Gastrocnemius medialis (tissue), 4 donors: Measurements from ENCODE around the gene IFRD2. TPM values are rescaled to one million over a fixed set of nuclear protein-coding genes. Genes with fewer than 3 reads are reported as not detected.

Experiments used
- ATAC-seq, 2 donors: fragments of 150-250 bp; one replicate each; pipeline ENCODE4 v1.9.1; 2016
- DNase-seq, 2 donors: peaks; one replicate each; pipeline ENCODE4 v3.0.0-alpha.2; 2019
- H3K27ac ChIP-seq, 4 donors: fragments of 200-600 bp; sonication (generic); 1 replicate in 1 of 4; 2 replicates in 3 of 4; pipeline ENCODE4 v1.5.1; 2016 to 2018; ENCODE audit warnings: mild to moderate bottlenecking in 2 of 4, moderate library complexity in 1 of 4
- H3K27me3 ChIP-seq, 3 donors: fragments of 200-600 bp; sonication (generic) in 2 of 3; 1 replicate in 1 of 3; 2 replicates in 2 of 3; pipeline versions ENCODE4 v1.5.1 to v1.6.0; 2016 to 2019; ENCODE audit warnings: mild to moderate bottlenecking in 1 of 3, moderate library complexity in 1 of 3
- H3K36me3 ChIP-seq, 2 donors: fragments of 200-600 bp; sonication (generic) in 1 of 2; one replicate each; pipeline ENCODE4 v1.5.1; 2017 to 2018
- H3K4me1 ChIP-seq, 2 donors: fragments of 200-600 bp; sonication (generic) in 1 of 2; one replicate each; pipeline ENCODE4 v1.5.1; 2016 to 2017; ENCODE audit warnings: mild to moderate bottlenecking in 2 of 2
- H3K4me3 ChIP-seq, 4 donors: fragments of 200-600 bp; sonication (generic) in 3 of 4; 1 replicate in 1 of 4; 2 replicates in 3 of 4; pipeline ENCODE4 v1.5.1; 2016 to 2019; ENCODE audit warnings: mild to moderate bottlenecking in 2 of 4
- H3K9me3 ChIP-seq, 3 donors: fragments of 200-600 bp; sonication (generic) in 2 of 3; 1 replicate in 1 of 3; 2 replicates in 2 of 3; pipeline ENCODE4 v1.5.1; 2016 to 2019
- CTCF ChIP-seq, 5 experiments: fragments of 450-650 bp in 3 of 5; fragments of 200-600 bp in 2 of 5; sonication (generic) in 2 of 5; IDR thresholded peaks in 4 of 5; conservative IDR thresholded peaks in 1 of 5; 1 replicate in 4 of 5; 2 replicates in 1 of 5; pipeline ENCODE4 v1.5.1; 2016 to 2019; ENCODE audit warnings: antibody characterized with exemption in 5 of 5, mild to moderate bottlenecking in 3 of 5, moderate library complexity in 3 of 5
- POLR2A ChIP-seq, 2 donors: fragments of 450-650 bp; IDR thresholded peaks; one replicate each; pipeline ENCODE4 v1.6.1; 2017; ENCODE audit warnings: antibody characterized with exemption in 2 of 2, mild to moderate bottlenecking in 2 of 2, moderate library complexity in 2 of 2
- in situ Hi-C, 4 donors: fragments of 200-750 bp; cut with MboI; loops; one replicate each; pipeline versions ENCODE4 v1.15.0 to v1.8.0; 2017; ENCODE audit warnings: low sequenced_read_pairs in 4 of 4
- intact Hi-C: fragments of 100-400 bp; cut with DNase I; formaldehyde crosslinking; loops from one replicate; pipeline ENCODE4 v1.15.1; 2023; ENCODE audit warnings: low total_unique reads
- total RNA-seq, 4 donors: library from RNA; depleted of rRNA; stranded (reverse); fragments of >200 nt; gene quantifications; one replicate each; pipeline versions ENCODE4 v1.1.0 to v1.2.3, GENCODE V29; 2016

IFRD2 gene
- total RNA-seq, 4 donors from 2014 or later = 111 to 145 (median 127) TPM

GRCh38 chr3:50265571-50265970 is 26.7 kb downstream of the IFRD2 start:
- in situ Hi-C loops = no loop called here

GRCh38 chr3:50264964-50265485 is 27.2 kb downstream of the IFRD2 start:
- Histone ChIP-seq H3K4me1 (peaks cover 39 to 73% of the 10 kb centered on the region in 2 donors), H3K9me3 (no peaks in the 10 kb centered on the region), H3K4me3 (no peak overlapping the region), H3K36me3 (no peaks in the 10 kb centered on the region), H3K27ac (peak overlapping the region; percentile 71 to 90 (median 82)), H3K27me3 (no peaks in the 10 kb centered on the region)
- intact Hi-C loops (no loop called here), in situ Hi-C loops (no loop called here)
- ATAC-seq (no peak), DNase-seq (no peak)
- TF ChIP-seq CTCF (IDR thresholded peaks at IDR 0.05 in 4 of 5, conservative IDR thresholded peaks at IDR 0.05 in 1 of 5) = no peak
- TF ChIP-seq POLR2A (IDR thresholded peaks at IDR 0.05) = no peak

More at GRCh38 chr3:50265571-50265970, 26.7 kb downstream of the IFRD2 start:
- H3K27me3 ChIP-seq = no peaks in the 10 kb centered on the region
- no peak overlapping the region for H3K4me3 ChIP-seq
- H3K27ac ChIP-seq = peak overlapping the region; percentile 71 to 90 (median 82)
- no peak for TF ChIP-seq CTCF (IDR thresholded peaks at IDR 0.05 in 4 of 5, conservative IDR thresholded peaks at IDR 0.05 in 1 of 5)
- no peak for TF ChIP-seq POLR2A (IDR thresholded peaks at IDR 0.05)
- H3K4me1 ChIP-seq = peaks cover 38 to 76% of the 10 kb centered on the region in 2 donors
- no peak for DNase-seq
- no peak for ATAC-seq
- H3K36me3 ChIP-seq = no peaks in the 10 kb centered on the region
- intact Hi-C loops = no loop called here
- no peaks in the 10 kb centered on the region for H3K9me3 ChIP-seq

- TF ChIP-seq CTCF (IDR thresholded peaks at IDR 0.05 in 4 of 5, conservative IDR thresholded peaks at IDR 0.05 in 1 of 5) (no peak), POLR2A (IDR thresholded peaks at IDR 0.05) (no peak)
- H3K36me3 ChIP-seq = no peaks in the 10 kb centered on the region
- peaks cover 43 to 71% of the 10 kb centered on the region in 2 donors for H3K4me1 ChIP-seq
- no peaks in the 10 kb centered on the region for H3K9me3 ChIP-seq
- ATAC-seq (no peak), DNase-seq (no peak)
- H3K27ac ChIP-seq = peak overlapping the region; percentile 71 to 90 (median 82)
- intact Hi-C loops = no loop called here
- no peak overlapping the region for H3K4me3 ChIP-seq
- in situ Hi-C loops = no loop called here
- no peaks in the 10 kb centered on the region for H3K27me3 ChIP-seq
These were observed 27.8 kb downstream of the IFRD2 start for GRCh38 chr3:50264383-50264963.

GRCh38 chr3:50263478-50264382 is 28.5 kb downstream of the IFRD2 start:
- H3K9me3 ChIP-seq = no peaks in the 10 kb centered on the region
- intact Hi-C loops (no loop called here), in situ Hi-C loops (no loop called here)
- TF ChIP-seq CTCF (IDR thresholded peaks at IDR 0.05 in 4 of 5, conservative IDR thresholded peaks at IDR 0.05 in 1 of 5) (no peak), POLR2A (IDR thresholded peaks at IDR 0.05) (no peak)
- peaks cover 40 to 67% of the 10 kb centered on the region in 2 donors for H3K4me1 ChIP-seq
- peak overlapping the region; percentile 71 to 90 (median 82) for H3K27ac ChIP-seq
- no peak overlapping the region for H3K4me3 ChIP-seq
- DNase-seq (no peak), ATAC-seq (no peak)
- no peaks in the 10 kb centered on the region for H3K27me3 ChIP-seq
- H3K36me3 ChIP-seq = no peaks in the 10 kb centered on the region
